ENCODE measurements around the gene POTEC.
"Not testable (repeated sequence)": the region's sequence is repeated elsewhere in the genome, so short reads cannot be mapped to it uniquely, and the experiment has no call there.

DNA sequence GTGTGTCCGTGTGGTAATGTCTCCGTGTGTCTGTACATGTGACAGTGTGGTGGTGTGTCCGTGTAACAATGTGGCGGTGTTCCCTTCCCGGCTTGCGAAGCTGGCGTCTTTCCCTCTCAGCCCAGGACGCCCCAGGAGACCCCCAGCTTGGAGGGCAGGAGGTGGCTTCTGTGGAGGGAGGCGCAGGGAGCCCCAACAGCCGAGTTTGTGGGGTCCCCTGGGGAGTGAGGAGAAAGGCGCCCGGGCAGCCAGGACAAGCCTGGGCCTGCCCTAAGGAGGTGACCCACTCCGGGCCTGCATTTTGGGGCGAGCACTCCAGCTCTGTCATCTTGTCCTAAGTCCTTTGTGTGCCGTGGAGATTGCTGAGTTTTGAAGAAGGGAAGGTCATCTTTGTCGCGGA, 54.6 kb downstream of the POTEC start:
- TF ChIP-seq YY1 (IDR thresholded peaks at IDR 0.05; ENCODE audit: insufficient read depth, insufficient read length); ZNF274 (IDR thresholded peaks at IDR 0.05; ENCODE audit: low read depth, low read length); SUZ12 (IDR thresholded peaks at IDR 0.05; ENCODE audit: extremely low read depth, insufficient read depth, insufficient read length): not testable (repeated sequence)
